ENCODE data around the gene NAPA.
"Not testable (repeated sequence)": the region's sequence is repeated elsewhere in the genome, so short reads cannot be mapped to it uniquely, and the experiment has no call there.

NAPA gene

GRCh38 chr19:47499863-47500830, 14.7 kb downstream of the NAPA start:
- no peak for DNase-seq

- DNase-seq = no peak
Measured at GRCh38 chr19:47499371-47499770, 15.5 kb downstream of the NAPA start.

GRCh38 chr19:47498561-47498960, 16.3 kb downstream of the NAPA start:
- DNase-seq = no peak

GRCh38 chr19:47497821-47498520, 16.9 kb downstream of the NAPA start:
- no peak for DNase-seq

GRCh38 chr19:47497050-47497766, 17.7 kb downstream of the NAPA start:
- DNase-seq = no peak

GRCh38 chr19:47495478-47496372, 19.1 kb downstream of the NAPA start:
- no peak for DNase-seq

GRCh38 chr19:47494729-47495128, 20.1 kb downstream of the NAPA start:
- DNase-seq = no peak

- no peak for DNase-seq
Measured at GRCh38 chr19:47494211-47494547, 20.7 kb downstream of the NAPA start.

GRCh38 chr19:47493378-47494210, 21.3 kb downstream of the NAPA start:
- no peak for DNase-seq

- no peak for DNase-seq
Measured at GRCh38 chr19:47492571-47493377, 22.1 kb downstream of the NAPA start.

GRCh38 chr19:47492137-47492533, 22.7 kb downstream of the NAPA start:
- no peak for DNase-seq

- no peak for DNase-seq
Measured at GRCh38 chr19:47491358-47492136, 23.3 kb downstream of the NAPA start.

GRCh38 chr19:47490847-47491246, 24.0 kb downstream of the NAPA start:
- no peak for DNase-seq

- no peak for DNase-seq
Measured at GRCh38 chr19:47490031-47490430, 24.8 kb downstream of the NAPA start.

GRCh38 chr19:47489072-47489914, 25.6 kb downstream of the NAPA start:
- DNase-seq = no peak

- DNase-seq = no peak
Measured at GRCh38 chr19:47487551-47488515, 27.0 kb downstream of the NAPA start.

GRCh38 chr19:47486900-47487299, 28.0 kb downstream of the NAPA start:
- no peak for DNase-seq

- not testable (repeated sequence) for DNase-seq
Measured at GRCh38 chr19:47486220-47486619, 28.6 kb downstream of the NAPA start.
